Thoracic aorta (tissue), 2 donors: ENCODE data around the gene MCC. TPM values are rescaled to one million over a fixed set of nuclear protein-coding genes. Genes with fewer than 3 reads are reported as not detected.

Source experiments
- ATAC-seq: fragments of 150-250 bp; one replicate; pipeline ENCODE4 v1.8.0; 2017; ENCODE audit warnings: low read depth; ENCODE audit not compliant: insufficient number of reproducible peaks, low FRiP score
- DNase-seq: peaks from one replicate; pipeline ENCODE4 v3.0.0-alpha.2; 2020; ENCODE audit warnings: low spot score
- H3K27ac ChIP-seq, 2 donors: fragments of 200-600 bp; sonication (generic); 1 replicate in 1 of 2; 2 replicates in 1 of 2; pipeline ENCODE4 v1.5.1; 2016; ENCODE audit warnings: mild to moderate bottlenecking in 2 of 2, moderate library complexity in 2 of 2
- H3K27me3 ChIP-seq: fragments of 200-600 bp; sonication (generic); replicated peaks from 2 replicates; pipeline ENCODE4 v1.6.0; 2016; ENCODE audit warnings: mild to moderate bottlenecking; ENCODE audit not compliant: insufficient read depth
- H3K36me3 ChIP-seq: fragments of 200-600 bp; sonication (generic); one replicate; pipeline ENCODE4 v1.5.1; 2016
- H3K4me1 ChIP-seq, 2 donors: fragments of 200-600 bp; sonication (generic); 1 replicate in 1 of 2; 2 replicates in 1 of 2; pipeline versions ENCODE4 v1.5.1 to v1.6.0; 2016; ENCODE audit warnings: low read depth in 2 of 2, mild to moderate bottlenecking in 1 of 2; ENCODE audit not compliant: control insufficient read depth in 1 of 2
- H3K4me3 ChIP-seq: fragments of 200-600 bp; sonication (generic); 2 replicates; pipeline ENCODE4 v1.5.1; 2016; ENCODE audit warnings: mild to moderate bottlenecking
- H3K9me3 ChIP-seq: fragments of 200-600 bp; sonication (generic); 2 replicates; pipeline ENCODE4 v1.5.1; 2016
- CTCF ChIP-seq: fragments of 200-600 bp; sonication (generic); IDR thresholded peaks from one replicate; pipeline ENCODE4 v1.5.1; 2019; ENCODE audit warnings: antibody characterized with exemption
- total RNA-seq, 2 donors: library from RNA; depleted of rRNA; stranded (reverse); fragments of >200 nt; gene quantifications; one replicate each; pipeline versions ENCODE4 v1.1.0 to v1.2.3, GENCODE V29; 2016

MCC gene
- total RNA-seq, 2 donors from 2014 or later = 14.6 to 27.2 TPM

GRCh38 chr5:113232221-113232620 lies 256.0 kb downstream of the MCC start:
- no peak for TF ChIP-seq CTCF
- H3K27ac ChIP-seq = no peak overlapping the region
- H3K9me3 ChIP-seq = no peaks in the 10 kb centered on the region
- no peaks in the 10 kb centered on the region for H3K4me1 ChIP-seq
- H3K36me3 ChIP-seq = no peaks in the 10 kb centered on the region
- DNase-seq (no peak), ATAC-seq (no peak)
- H3K4me3 ChIP-seq = no peak overlapping the region
- no peaks in the 10 kb centered on the region for H3K27me3 ChIP-seq

GRCh38 chr5:113231653-113232000 lies 256.6 kb downstream of the MCC start:
- ATAC-seq (no peak), DNase-seq (no peak)
- no peak overlapping the region for H3K27ac ChIP-seq
- TF ChIP-seq CTCF = no peak
- no peaks in the 10 kb centered on the region for H3K36me3 ChIP-seq
- no peaks in the 10 kb centered on the region for H3K27me3 ChIP-seq
- no peaks in the 10 kb centered on the region for H3K4me1 ChIP-seq
- H3K9me3 ChIP-seq = no peaks in the 10 kb centered on the region
- H3K4me3 ChIP-seq = no peak overlapping the region

GRCh38 chr5:113230711-113231652 lies 257.3 kb downstream of the MCC start:
- no peaks in the 10 kb centered on the region for H3K36me3 ChIP-seq
- DNase-seq (no peak), ATAC-seq (no peak)
- no peaks in the 10 kb centered on the region for H3K4me1 ChIP-seq
- H3K27me3 ChIP-seq = no peaks in the 10 kb centered on the region
- no peak overlapping the region for H3K4me3 ChIP-seq
- no peaks in the 10 kb centered on the region for H3K9me3 ChIP-seq
- TF ChIP-seq CTCF = no peak
- H3K27ac ChIP-seq = no peak overlapping the region

- no peak for DNase-seq
- no peak overlapping the region for H3K27ac ChIP-seq
- no peak overlapping the region for H3K4me3 ChIP-seq
- no peak for ATAC-seq
- no peaks in the 10 kb centered on the region for H3K27me3 ChIP-seq
- TF ChIP-seq CTCF = no peak
- no peaks in the 10 kb centered on the region for H3K36me3 ChIP-seq
- H3K9me3 ChIP-seq = no peaks in the 10 kb centered on the region
- H3K4me1 ChIP-seq = no peaks in the 10 kb centered on the region
Measured at GRCh38 chr5:113227798-113228197, 260.5 kb downstream of the MCC start.

GRCh38 chr5:113226116-113226736 lies 262.0 kb downstream of the MCC start:
- Histone ChIP-seq H3K4me3 (no peak overlapping the region), H3K9me3 (no peaks in the 10 kb centered on the region), H3K27ac (no peak overlapping the region), H3K36me3 (no peaks in the 10 kb centered on the region), H3K27me3 (no peaks in the 10 kb centered on the region), H3K4me1 (no peaks in the 10 kb centered on the region)
- ATAC-seq = no peak
- no peak for TF ChIP-seq CTCF
- no peak for DNase-seq
